ENCODE results near the gene CRACR2A. TPM values are rescaled to one million over a fixed set of nuclear protein-coding genes. Genes with fewer than 3 reads are reported as not detected.
A peak's percentile ranks its signal among the peaks of the same experiment; 100 is the strongest.

CRACR2A gene, protein sequence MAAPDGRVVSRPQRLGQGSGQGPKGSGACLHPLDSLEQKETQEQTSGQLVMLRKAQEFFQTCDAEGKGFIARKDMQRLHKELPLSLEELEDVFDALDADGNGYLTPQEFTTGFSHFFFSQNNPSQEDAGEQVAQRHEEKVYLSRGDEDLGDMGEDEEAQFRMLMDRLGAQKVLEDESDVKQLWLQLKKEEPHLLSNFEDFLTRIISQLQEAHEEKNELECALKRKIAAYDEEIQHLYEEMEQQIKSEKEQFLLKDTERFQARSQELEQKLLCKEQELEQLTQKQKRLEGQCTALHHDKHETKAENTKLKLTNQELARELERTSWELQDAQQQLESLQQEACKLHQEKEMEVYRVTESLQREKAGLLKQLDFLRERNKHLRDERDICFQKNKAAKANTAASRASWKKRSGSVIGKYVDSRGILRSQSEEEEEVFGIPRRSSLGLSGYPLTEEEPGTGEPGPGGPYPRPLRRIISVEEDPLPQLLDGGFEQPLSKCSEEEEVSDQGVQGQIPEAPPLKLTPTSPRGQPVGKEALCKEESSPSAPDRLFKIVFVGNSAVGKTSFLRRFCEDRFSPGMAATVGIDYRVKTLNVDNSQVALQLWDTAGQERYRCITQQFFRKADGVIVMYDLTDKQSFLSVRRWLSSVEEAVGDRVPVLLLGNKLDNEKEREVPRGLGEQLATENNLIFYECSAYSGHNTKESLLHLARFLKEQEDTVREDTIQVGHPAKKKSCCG
- total RNA-seq (2014; rRNA removed) (not detected in 2 replicates), Bru-seq, nascent RNA (percentile 8 among the genes with signal in this experiment), BruChase-seq, experiment 1, labeled RNA remaining after a 6-hour chase (percentile 7 among the genes with signal in this experiment), BruChase-seq, experiment 2, labeled RNA remaining after a 2-hour chase (percentile 18 among the genes with signal in this experiment)
- long read RNA-seq, result 0 reads

DNA sequence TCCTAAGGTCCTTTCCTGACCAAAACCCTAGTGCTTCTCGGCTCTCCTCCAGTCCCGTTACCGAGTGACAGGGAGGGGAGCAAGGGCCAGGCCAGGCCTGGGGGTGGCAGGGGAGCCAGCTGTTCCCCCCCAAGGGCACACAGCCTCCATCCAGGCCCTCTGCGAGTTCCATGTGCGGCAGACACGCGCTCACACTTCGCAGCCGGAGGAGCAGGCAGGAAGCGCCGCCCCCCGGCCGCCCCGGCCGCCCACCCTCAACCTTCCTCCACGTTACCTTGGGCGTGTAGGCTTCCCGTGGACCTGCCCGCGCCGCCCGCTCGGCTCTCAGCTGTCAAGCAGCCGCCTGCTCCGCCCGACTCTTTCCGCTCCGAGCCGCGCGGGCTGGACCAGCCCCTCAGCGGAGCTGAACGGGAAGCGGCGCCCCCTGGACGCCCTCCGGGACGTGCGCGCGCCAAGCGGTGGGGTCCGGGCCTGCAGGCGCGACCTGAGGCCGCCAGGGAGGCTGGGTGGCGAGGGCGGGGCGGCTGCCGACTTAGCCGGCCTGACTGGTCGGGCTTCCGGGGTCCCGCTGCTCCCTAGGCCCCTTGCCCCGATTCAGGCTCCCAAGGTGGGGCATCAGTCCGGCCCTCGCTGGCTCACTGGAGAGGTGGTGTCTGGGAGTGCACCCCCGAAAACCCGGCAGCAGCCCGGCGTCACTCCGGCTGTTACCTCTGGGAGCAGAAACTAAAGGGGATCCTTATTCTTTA, at the start of gene CRACR2A:
Gene CRACR2A, minus strand, starts transcription at position 369 of the 746 bp plus-strand sequence. CDS start 56,110 bp downstream, outside the sequence.
- DNase-seq (no peak), ATAC-seq (no peak)
- H3K4me2 ChIP-seq (ENCODE audit: low read length), result no peak within 1 kb of the TSS
- no peak within 1 kb of the TSS for H2AFZ ChIP-seq (ENCODE audit: low read length)
- no peaks in the 10 kb centered on the region for H3K36me3 ChIP-seq (ENCODE audit: low read depth, low read length)
- H3K27ac ChIP-seq (ENCODE audit: low read length), result no peak within 1 kb of the TSS
- no peaks in the 10 kb centered on the region for H3K79me2 ChIP-seq (ENCODE audit: low read length)
- no peaks in the 10 kb centered on the region for H3F3A ChIP-seq (ENCODE audit: low read length, unreplicated experiment)
- no TSS peak for BruUV-seq (replicated peaks)
- no peaks in the 10 kb centered on the region for H3K9me2 ChIP-seq (replicated peaks; ENCODE audit: low read length)
- no peak for TF ChIP-seq EZH2phosphoT487 (IDR thresholded peaks at IDR 0.05; ENCODE audit: borderline replicate concordance, low read length)
- TF ChIP-seq, protein P1, sequence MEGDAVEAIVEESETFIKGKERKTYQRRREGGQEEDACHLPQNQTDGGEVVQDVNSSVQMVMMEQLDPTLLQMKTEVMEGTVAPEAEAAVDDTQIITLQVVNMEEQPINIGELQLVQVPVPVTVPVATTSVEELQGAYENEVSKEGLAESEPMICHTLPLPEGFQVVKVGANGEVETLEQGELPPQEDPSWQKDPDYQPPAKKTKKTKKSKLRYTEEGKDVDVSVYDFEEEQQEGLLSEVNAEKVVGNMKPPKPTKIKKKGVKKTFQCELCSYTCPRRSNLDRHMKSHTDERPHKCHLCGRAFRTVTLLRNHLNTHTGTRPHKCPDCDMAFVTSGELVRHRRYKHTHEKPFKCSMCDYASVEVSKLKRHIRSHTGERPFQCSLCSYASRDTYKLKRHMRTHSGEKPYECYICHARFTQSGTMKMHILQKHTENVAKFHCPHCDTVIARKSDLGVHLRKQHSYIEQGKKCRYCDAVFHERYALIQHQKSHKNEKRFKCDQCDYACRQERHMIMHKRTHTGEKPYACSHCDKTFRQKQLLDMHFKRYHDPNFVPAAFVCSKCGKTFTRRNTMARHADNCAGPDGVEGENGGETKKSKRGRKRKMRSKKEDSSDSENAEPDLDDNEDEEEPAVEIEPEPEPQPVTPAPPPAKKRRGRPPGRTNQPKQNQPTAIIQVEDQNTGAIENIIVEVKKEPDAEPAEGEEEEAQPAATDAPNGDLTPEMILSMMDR (conservative IDR thresholded peaks at IDR 0.05; ENCODE audit: low read depth, low read length), result no peak
- no peak for TF ChIP-seq EZH2 (IDR thresholded peaks at IDR 0.05; ENCODE audit: low read length, unreplicated experiment)
- H3K9me3 ChIP-seq (ENCODE audit: low read length), result no peaks in the 10 kb centered on the region
- CTCF ChIA-PET, result no interaction called here
- POLR2A ChIA-PET (ENCODE audit: unreplicated experiment), result no interaction called here
- intact Hi-C loops (cut with micrococcal nuclease), result no loop called here
- H4K20me1 ChIP-seq (ENCODE audit: low read length), result no peaks in the 10 kb centered on the region
- no peak within 1 kb of the TSS for H3K9ac ChIP-seq (ENCODE audit: low read length)
- H3K4me3 ChIP-seq (ENCODE audit: low read length), result no peak within 1 kb of the TSS
- no peaks in the 10 kb centered on the region for H3K27me3 ChIP-seq (ENCODE audit: low read length)
- no peaks in the 10 kb centered on the region for H3K4me1 ChIP-seq (ENCODE audit: insufficient read depth, low read length)

DNA sequence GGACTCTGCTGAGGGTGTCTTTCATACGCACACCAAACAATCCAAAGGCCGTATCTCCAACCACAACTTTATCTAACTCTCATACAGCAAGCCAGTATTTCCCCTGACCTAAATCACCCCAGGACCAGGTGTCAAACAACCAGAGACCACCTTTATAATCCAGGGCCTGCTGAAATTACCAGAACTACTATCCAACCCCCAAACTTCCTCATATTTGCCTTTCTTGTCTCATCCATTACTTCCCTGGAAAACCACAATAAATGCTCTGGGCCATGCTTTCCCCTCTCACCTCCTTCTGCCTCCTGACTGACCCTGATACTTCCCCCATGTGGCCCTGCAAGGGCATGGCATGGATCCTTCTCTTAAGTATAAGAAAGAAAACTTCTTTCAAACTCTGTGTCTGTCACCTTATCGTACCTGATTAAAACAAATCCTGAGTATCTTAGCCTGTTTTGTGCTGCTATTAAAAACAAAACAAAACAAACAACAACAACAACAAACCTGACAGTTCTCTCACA, 44.7 kb upstream of the CRACR2A start:
- Histone ChIP-seq H3K36me3 (ENCODE audit: low read depth, low read length) (no peaks in the 10 kb centered on the region), H3F3A (ENCODE audit: low read length, unreplicated experiment) (no peaks in the 10 kb centered on the region), H2AFZ (ENCODE audit: low read length) (no peak overlapping the region), H3K27me3 (ENCODE audit: low read length) (no peaks in the 10 kb centered on the region), H3K27ac (ENCODE audit: low read length) (no peak overlapping the region), H3K9ac (ENCODE audit: low read length) (no peak overlapping the region), H3K79me2 (ENCODE audit: low read length) (no peaks in the 10 kb centered on the region), H4K20me1 (ENCODE audit: low read length) (no peaks in the 10 kb centered on the region), H3K4me2 (ENCODE audit: low read length) (no peak overlapping the region), H3K4me1 (ENCODE audit: insufficient read depth, low read length) (0 out of 2 replicates have a peak, but pooled peaks cover 6% of the 10 kb centered on the region), H3K9me2 (replicated peaks; ENCODE audit: low read length) (no peaks in the 10 kb centered on the region), H3K9me3 (ENCODE audit: low read length) (no peaks in the 10 kb centered on the region), H3K4me3 (ENCODE audit: low read length) (no peak overlapping the region)
- BruUV-seq (replicated peaks), result no TSS peak
- ChIA-PET CTCF (no interaction called here), POLR2A (ENCODE audit: unreplicated experiment) (no interaction called here)
- intact Hi-C loops (cut with micrococcal nuclease), result no loop called here
- ATAC-seq (no peak), DNase-seq (peak; percentile 29)
- TF ChIP-seq EZH2 (IDR thresholded peaks at IDR 0.05; ENCODE audit: low read length, unreplicated experiment), result no peak
- TF ChIP-seq, protein P1 (conservative IDR thresholded peaks at IDR 0.05; ENCODE audit: low read depth, low read length), result peak; percentile 43; the same call in 1 of the 2 replicates
